Karpas-422 (cell line): ENCODE results near the gene CTBP1. TPM values are rescaled to one million over a fixed set of nuclear protein-coding genes. Genes with fewer than 3 reads are reported as not detected.

Experiments
- DNase-seq: peaks from one replicate; pipeline ENCODE4 v3.0.0-alpha.2; 2015
- H2AFZ ChIP-seq: fragments of 200-600 bp; sonication (generic); 2 replicates; pipeline ENCODE4 v1.6.1; 2014; ENCODE audit warnings: antibody characterized with exemption, low read length, mixed read lengths
- H3K27ac ChIP-seq: fragments of 200-600 bp; sonication (generic); 2 replicates; pipeline ENCODE4 v1.5.1; 2014; ENCODE audit warnings: mild to moderate bottlenecking, low read length, moderate library complexity
- H3K27me3 ChIP-seq: fragments of 200-600 bp; sonication (generic); 2 replicates; pipeline ENCODE4 v1.6.1; 2014; ENCODE audit warnings: low read length, mixed read lengths
- H3K36me3 ChIP-seq: fragments of 200-600 bp; sonication (generic); 2 replicates; pipeline ENCODE4 v1.6.1; 2014; ENCODE audit warnings: low read length, mixed read lengths; ENCODE audit not compliant: insufficient read depth
- H3K4me1 ChIP-seq: fragments of 200-600 bp; sonication (generic); 2 replicates; pipeline ENCODE4 v1.6.1; 2014; ENCODE audit warnings: mild to moderate bottlenecking, low read length, mixed read lengths
- H3K4me2 ChIP-seq: fragments of 200-600 bp; sonication (generic); 2 replicates; pipeline ENCODE4 v1.6.1; 2014; ENCODE audit warnings: low read length, low read depth, mild to moderate bottlenecking; ENCODE audit not compliant: poor library complexity, severe bottlenecking
- H3K4me3 ChIP-seq: fragments of 200-600 bp; sonication (generic); 2 replicates; pipeline ENCODE4 v1.5.1; 2014; ENCODE audit warnings: mild to moderate bottlenecking, antibody characterized with exemption, low read length, mixed read lengths
- H3K79me2 ChIP-seq: fragments of 200-600 bp; sonication (generic); 2 replicates; pipeline ENCODE4 v1.6.1; 2014; ENCODE audit warnings: mild to moderate bottlenecking, low read length, mixed read lengths
- H3K9ac ChIP-seq: fragments of 200-600 bp; sonication (generic); 2 replicates; pipeline ENCODE4 v1.6.0; 2014; ENCODE audit warnings: low read length
- H3K9me2 ChIP-seq: fragments of 200-600 bp; sonication (generic), shearing (Covaris generic); replicated peaks from 2 replicates; pipeline ENCODE4 v1.6.0; 2014; ENCODE audit warnings: mild to moderate bottlenecking, low read length, moderate library complexity; ENCODE audit not compliant: insufficient read depth
- H3K9me3 ChIP-seq: fragments of 300-700, 200-600 bp; sonication (generic); 2 replicates; pipeline ENCODE4 v1.6.1; 2014; ENCODE audit warnings: low read length, mixed read lengths
- H4K20me1 ChIP-seq: fragments of 200-600 bp; sonication (generic); 2 replicates; pipeline ENCODE4 v1.6.1; 2014; ENCODE audit warnings: mild to moderate bottlenecking, antibody characterized with exemption, low read length, low read depth; ENCODE audit not compliant: insufficient read depth
- total RNA-seq: library from RNA; depleted of rRNA; stranded (reverse); fragments of >200 nt; shearing (Covaris generic); gene quantifications from 2 replicates; pipeline ENCODE4 v1.2.3, GENCODE V29; 2014; ENCODE audit warnings: low replicate concordance

CTBP1 gene
- total RNA-seq, 1 experiment from 2014 or later = 86.9 TPM

DNA sequence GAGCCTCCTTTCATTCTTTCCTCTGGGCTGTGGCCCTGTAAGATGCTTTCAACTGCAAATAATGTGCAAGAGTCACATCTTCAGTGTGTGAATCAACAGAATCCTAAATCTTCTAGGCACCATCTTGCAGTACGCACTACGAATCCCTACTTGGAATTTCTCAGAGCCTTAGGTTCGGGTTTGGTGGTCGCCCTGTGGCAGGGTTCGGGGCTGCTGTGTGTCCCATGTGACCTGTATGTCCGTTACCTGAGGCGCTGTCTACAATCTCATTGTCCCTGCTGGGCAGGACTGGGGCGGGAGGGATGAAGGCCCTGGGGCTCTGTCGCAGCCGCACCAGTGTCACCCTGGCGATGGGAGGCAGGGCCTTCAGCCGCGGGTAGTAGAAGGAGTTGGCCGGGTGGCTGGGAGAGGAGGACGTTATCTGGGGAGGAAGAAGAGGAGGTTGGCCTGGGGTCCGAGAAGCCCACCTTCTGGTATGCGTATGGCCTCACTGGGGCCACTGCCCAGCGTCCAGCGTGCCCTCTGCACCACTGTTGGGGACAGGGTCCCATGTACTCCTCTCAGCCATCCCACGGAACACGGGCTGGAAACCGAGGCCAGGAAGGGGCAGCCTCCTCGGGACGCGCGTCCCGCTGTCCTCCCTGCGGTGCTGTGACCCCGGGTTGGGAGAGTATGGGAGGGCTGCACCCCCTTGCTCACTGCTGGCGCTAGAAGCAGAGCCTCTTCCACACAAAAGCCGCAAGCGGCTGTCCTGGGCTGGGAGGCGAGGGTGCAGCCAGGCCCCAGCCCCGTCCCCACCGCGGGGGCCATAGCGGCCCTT, 78.6 kb downstream of the CTBP1 start:
- Histone ChIP-seq H3K4me2 (no peak overlapping the region), H3K79me2 (no peaks in the 10 kb centered on the region), H3K4me3 (no peak overlapping the region), H3K9me2 (no peaks in the 10 kb centered on the region), H4K20me1 (no peaks in the 10 kb centered on the region), H2AFZ (no peak overlapping the region), H3K36me3 (no peaks in the 10 kb centered on the region), H3K27ac (no peak overlapping the region), H3K27me3 (no peaks in the 10 kb centered on the region), H3K4me1 (peaks cover 21% of the 10 kb centered on the region), H3K9ac (no peak overlapping the region), H3K9me3 (no peaks in the 10 kb centered on the region)
- DNase-seq = no peak

DNA sequence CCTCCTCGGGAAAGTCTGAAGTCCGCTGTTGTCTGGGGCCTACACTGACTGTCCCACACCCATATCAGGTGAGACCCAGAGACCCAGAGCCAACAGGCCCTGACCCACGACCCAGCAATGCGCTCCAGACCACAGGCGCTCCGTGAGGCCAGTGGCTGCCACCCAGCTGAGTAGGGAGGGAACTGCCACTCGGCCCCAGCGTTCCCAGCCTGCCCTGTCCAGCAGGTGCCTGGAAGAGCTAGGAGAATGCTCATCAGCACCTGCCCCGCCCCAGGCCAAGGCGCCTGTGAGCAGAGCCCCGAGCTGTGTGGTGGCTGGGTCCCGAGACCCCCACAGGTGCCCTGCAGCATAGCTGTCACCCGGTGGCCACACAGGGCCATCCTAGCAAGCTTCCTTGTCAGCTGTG, 79.2 kb downstream of the CTBP1 start:
- H3K4me1 ChIP-seq = peaks cover 21% of the 10 kb centered on the region

DNA sequence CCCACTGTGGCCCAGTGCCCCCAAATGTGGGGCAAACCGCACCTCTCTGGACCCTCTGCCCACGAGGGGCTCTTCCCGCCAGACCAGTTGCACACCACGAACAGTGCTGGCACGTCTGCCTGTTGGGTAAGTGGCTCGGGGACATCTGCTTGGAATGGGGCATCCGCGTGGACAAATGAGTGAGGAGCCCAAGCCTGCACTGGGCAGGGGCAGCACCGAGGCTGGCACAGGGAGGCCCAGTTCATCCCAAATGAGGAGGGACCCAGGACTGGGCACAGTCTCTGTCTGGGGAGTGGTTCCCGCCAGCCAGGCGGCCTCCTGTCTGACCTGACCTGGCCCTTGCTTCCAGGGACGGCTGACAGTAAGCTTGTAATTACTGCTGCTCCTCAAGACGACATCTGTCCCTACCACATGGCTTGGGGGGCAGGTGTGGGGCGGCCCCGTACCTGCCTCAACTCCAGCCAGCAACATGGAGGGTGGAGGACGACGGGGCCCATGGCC, 79.7 kb downstream of the CTBP1 start:
- no peak for DNase-seq
- Histone ChIP-seq H3K4me2 (no peak overlapping the region), H4K20me1 (no peaks in the 10 kb centered on the region), H3K4me1 (peaks cover 21% of the 10 kb centered on the region), H3K9me3 (no peaks in the 10 kb centered on the region), H3K36me3 (no peaks in the 10 kb centered on the region), H3K27ac (no peak overlapping the region), H3K9me2 (no peaks in the 10 kb centered on the region), H3K27me3 (no peaks in the 10 kb centered on the region), H3K9ac (no peak overlapping the region), H3K79me2 (no peaks in the 10 kb centered on the region), H3K4me3 (no peak overlapping the region), H2AFZ (no peak overlapping the region)

More for the DNA sequence above, 79.2 kb downstream of the CTBP1 start:
- Histone ChIP-seq H3K4me3 (no peak overlapping the region), H3K9me2 (no peaks in the 10 kb centered on the region), H3K9ac (no peak overlapping the region), H3K36me3 (no peaks in the 10 kb centered on the region), H4K20me1 (no peaks in the 10 kb centered on the region), H3K4me2 (no peak overlapping the region), H3K27ac (no peak overlapping the region), H3K79me2 (no peaks in the 10 kb centered on the region), H2AFZ (no peak overlapping the region), H3K9me3 (no peaks in the 10 kb centered on the region), H3K27me3 (no peaks in the 10 kb centered on the region)
- no peak for DNase-seq

DNA sequence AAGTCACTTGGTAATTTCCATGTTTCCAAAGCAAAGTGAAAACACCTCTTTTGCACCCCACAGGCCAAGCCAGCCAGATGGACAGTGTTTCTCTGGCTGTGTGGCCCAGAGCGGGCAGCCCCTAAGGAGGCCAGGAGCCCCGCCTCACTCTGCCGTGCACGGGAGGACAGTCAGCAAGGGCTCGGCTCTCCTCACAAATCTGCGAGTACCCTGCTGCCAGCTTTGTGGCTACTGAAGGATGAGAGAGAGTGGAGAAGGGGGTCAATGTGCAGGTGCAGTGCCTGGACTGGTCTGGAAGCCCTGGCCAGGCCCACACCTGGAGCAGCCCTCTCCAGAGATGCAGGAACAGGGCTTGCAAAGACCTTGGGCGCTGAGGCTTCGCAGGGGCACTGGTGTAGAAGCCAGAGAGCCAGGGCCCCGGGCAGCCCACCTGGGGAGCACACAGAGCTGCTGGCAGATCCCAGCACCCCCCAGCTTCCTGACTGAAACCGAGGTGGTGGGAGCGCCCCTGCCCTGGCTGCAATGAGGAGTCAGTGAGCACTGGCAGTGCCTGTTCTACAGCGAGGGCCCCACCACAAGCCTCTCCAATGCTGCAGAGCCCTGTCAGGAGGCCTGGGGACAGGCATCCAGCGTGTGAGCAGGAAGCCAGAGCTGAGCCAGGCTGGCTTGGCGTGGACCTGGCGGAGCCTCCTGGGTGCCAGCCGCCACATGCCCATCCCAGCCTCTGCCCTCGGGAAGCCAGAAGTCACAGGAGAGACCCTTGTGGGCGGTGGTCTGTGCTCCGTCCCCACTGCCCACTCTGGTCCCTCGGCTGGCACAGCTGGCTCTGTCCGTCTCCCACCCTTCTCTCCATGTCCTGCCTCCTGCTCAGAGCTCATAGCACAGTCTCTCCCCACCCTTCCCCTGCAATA, 80.5 kb downstream of the CTBP1 start:
- Histone ChIP-seq H3K4me2 (peak overlapping the region; percentile 98), H2AFZ (peak overlapping the region; percentile 100), H3K79me2 (no peaks in the 10 kb centered on the region), H3K36me3 (no peaks in the 10 kb centered on the region), H3K27me3 (no peaks in the 10 kb centered on the region), H3K27ac (no peak overlapping the region), H3K9me2 (no peaks in the 10 kb centered on the region), H4K20me1 (no peaks in the 10 kb centered on the region), H3K9me3 (no peaks in the 10 kb centered on the region), H3K4me3 (peak overlapping the region; percentile 80), H3K9ac (peak overlapping the region; percentile 87), H3K4me1 (peaks cover 21% of the 10 kb centered on the region)
- DNase-seq = no peak

DNA sequence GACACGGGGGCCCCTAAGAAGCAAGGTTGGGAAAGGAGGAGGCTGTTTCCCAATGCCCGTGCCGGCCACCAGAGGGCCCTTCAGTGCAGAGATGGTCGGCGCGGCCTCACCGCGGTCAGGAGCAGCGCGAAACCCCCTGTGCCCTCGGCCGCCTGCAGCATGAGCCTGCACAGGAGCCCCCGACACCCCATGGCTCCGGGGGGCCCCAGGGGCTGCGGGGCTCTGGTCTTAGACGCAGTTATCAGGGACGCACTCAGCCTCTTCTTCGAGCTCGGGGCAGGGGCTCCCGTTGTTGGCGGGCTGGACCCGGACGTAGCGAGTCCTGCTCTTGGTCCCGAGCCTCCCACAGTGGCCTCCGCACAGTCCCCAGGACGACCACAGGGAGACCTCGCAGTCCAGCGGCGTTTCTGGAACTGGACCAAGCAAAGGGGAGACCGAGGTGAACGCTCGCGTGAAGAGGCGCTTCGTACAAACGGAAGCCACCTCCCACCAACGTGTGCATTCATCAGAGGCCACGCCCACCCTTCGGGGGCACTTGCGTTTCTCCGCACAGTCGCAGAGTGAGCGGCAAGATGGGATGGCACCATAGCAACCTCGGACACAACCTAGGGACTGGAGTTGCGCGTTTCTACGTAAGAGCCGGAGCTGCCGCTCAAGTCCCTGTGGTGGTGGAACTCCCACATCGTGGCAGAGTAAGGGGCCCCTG, 81.5 kb downstream of the CTBP1 start:
- Histone ChIP-seq H3K4me2 (peak overlapping the region; percentile 98), H3K9me3 (no peaks in the 10 kb centered on the region), H3K27ac (peak overlapping the region; percentile 38; the same call in 1 of the 2 replicates), H3K4me1 (peaks cover 21% of the 10 kb centered on the region), H4K20me1 (no peaks in the 10 kb centered on the region), H3K36me3 (no peaks in the 10 kb centered on the region), H3K9ac (peak overlapping the region; percentile 87), H3K9me2 (no peaks in the 10 kb centered on the region), H3K4me3 (peak overlapping the region; percentile 80), H3K27me3 (no peaks in the 10 kb centered on the region), H2AFZ (peak overlapping the region; percentile 100), H3K79me2 (no peaks in the 10 kb centered on the region)
- peak; percentile 98 for DNase-seq

DNA sequence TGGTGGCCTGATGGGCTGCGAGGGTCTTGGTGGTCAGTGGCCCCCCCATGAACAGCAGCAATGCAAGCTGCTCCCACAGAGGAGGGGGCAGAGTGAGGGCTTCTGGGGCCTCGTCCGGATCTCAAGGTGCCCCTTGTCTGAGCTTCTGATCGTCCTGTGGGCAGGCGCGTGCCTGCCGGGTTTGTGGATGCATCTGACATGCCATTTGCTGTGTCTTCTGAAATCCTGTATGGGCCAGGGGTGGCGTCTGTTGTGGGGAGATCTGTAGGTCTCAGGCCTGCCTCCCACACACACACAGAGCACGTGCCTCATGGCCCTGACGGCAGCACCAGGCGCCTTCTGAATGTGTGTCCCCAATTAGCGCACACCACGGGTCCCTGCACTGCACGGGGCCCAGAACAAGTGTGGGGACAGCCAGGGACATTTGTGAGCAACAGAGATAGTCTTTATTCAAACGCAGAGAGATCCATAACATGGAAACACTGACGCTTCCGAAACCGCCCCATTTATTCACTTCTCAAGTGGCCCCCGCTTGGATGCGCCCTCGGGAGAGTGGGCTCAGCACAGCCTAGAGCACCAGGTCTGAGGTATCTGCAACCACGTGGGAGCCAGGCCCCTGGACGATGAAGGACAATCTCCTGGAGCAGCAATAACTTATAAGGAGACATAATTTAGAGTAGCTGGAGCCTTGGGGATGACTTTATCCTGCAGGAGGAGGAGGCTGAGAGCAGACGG, 82.3 kb downstream of the CTBP1 start:
- peak overlapping the region; percentile 98 for H3K4me2 ChIP-seq
- H3K9ac ChIP-seq = peak overlapping the region; percentile 87
- no peaks in the 10 kb centered on the region for H4K20me1 ChIP-seq
- H3K27me3 ChIP-seq = no peaks in the 10 kb centered on the region
- no peak overlapping the region; the same call in 1 of the 2 replicates for H2AFZ ChIP-seq
- H3K4me3 ChIP-seq = peak overlapping the region; percentile 80
- no peaks in the 10 kb centered on the region for H3K36me3 ChIP-seq
- no peak overlapping the region for H3K27ac ChIP-seq
- peaks cover 21% of the 10 kb centered on the region for H3K4me1 ChIP-seq
- peak; percentile 46 for DNase-seq
- H3K9me3 ChIP-seq = no peaks in the 10 kb centered on the region
- H3K79me2 ChIP-seq = no peaks in the 10 kb centered on the region
- no peaks in the 10 kb centered on the region for H3K9me2 ChIP-seq

DNA sequence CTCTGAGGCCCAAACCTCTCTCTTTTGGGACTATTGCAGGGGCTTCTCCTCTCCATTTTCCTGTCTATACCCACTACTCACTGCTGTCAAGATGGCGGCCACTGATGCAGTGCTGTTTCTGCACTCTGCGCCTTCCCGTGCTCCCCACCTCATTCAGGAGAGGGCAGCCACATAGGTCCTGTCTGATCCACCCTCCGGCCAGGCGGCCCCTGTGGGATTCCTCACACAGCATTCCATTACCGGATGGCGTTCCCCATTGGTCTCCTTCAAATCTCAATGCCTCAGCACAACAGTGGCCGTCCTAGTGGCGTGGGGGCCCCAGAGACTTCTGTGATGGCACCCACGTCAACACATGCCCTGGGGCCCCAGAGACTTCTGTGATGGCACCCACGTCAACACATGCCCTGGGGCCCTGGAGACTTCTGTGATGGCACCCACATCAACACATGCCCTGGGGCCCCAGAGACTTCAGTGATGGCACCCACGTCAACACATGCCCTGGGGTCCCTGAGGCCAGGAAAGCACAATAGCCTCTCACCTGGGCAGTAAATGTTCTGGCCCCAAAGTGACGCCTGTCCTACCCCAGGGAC, 83.9 kb downstream of the CTBP1 start:
- H3K79me2 ChIP-seq = no peaks in the 10 kb centered on the region
- H3K27ac ChIP-seq = no peak overlapping the region
- H3K4me1 ChIP-seq = peaks cover 21% of the 10 kb centered on the region
- no peak overlapping the region for H3K4me3 ChIP-seq
- no peaks in the 10 kb centered on the region for H3K36me3 ChIP-seq
- no peak overlapping the region for H2AFZ ChIP-seq
- no peak overlapping the region for H3K9ac ChIP-seq
- no peaks in the 10 kb centered on the region for H4K20me1 ChIP-seq
- H3K9me3 ChIP-seq = no peaks in the 10 kb centered on the region
- H3K9me2 ChIP-seq = no peaks in the 10 kb centered on the region
- no peak overlapping the region for H3K4me2 ChIP-seq
- no peak for DNase-seq
- no peaks in the 10 kb centered on the region for H3K27me3 ChIP-seq
